Measurements from ENCODE around the gene CEP250. TPM values are rescaled to one million over a fixed set of nuclear protein-coding genes. Genes with fewer than 3 reads are reported as not detected.

The CEP250 gene
- total RNA-seq, 1 donor from 2014 or later: 55.4 TPM

- no peak for TF ChIP-seq EZH2phosphoT487 (IDR thresholded peaks at IDR 0.05)
- no peak for TF ChIP-seq CTCF (IDR thresholded peaks at IDR 0.05)
- no peak for TF ChIP-seq EZH2 (IDR thresholded peaks at IDR 0.05)
Observed at GRCh38 chr20:35555951-35556645, 100.7 kb downstream of the CEP250 start.

GRCh38 chr20:35556871-35557270 is 101.5 kb downstream of the CEP250 start:
- no peaks in the 10 kb centered on the region for H4K20me1 ChIP-seq (ENCODE audit: low read depth)
- no peak overlapping the region for H3K9ac ChIP-seq
- H3K79me2 ChIP-seq (ENCODE audit: low read depth): no peaks in the 10 kb centered on the region
- no peak overlapping the region for H2AFZ ChIP-seq (replicated peaks)
- no peak for DNase-seq (ENCODE audit: low spot score)
- H3K36me3 ChIP-seq: no peaks in the 10 kb centered on the region
- H3K4me2 ChIP-seq: no peak overlapping the region
- H3K27ac ChIP-seq: no peak overlapping the region
- TF ChIP-seq CTCF (IDR thresholded peaks at IDR 0.05) (no peak), EZH2 (IDR thresholded peaks at IDR 0.05) (no peak), EZH2phosphoT487 (IDR thresholded peaks at IDR 0.05) (no peak)
- Mint-ChIP-seq H3K27me3 (ENCODE audit: insufficient read depth, low read depth) (peaks cover 7% of the 10 kb centered on the region), H3K4me1 (no peaks in the 10 kb centered on the region), H3K27ac (no peak overlapping the region), H3K9me3 (no peaks in the 10 kb centered on the region), H3K36me3 (peaks cover 20% of the 10 kb centered on the region), H3K4me3 (no peak overlapping the region)
- H3K4me1 ChIP-seq: no peaks in the 10 kb centered on the region
- H3K9me3 ChIP-seq (ENCODE audit: low read depth): no peaks in the 10 kb centered on the region
- H3F3A ChIP-seq (ENCODE audit: low read depth): peaks cover 5% of the 10 kb centered on the region
- no peaks in the 10 kb centered on the region for H3K27me3 ChIP-seq
- H3K4me3 ChIP-seq: no peak overlapping the region

More at GRCh38 chr20:35555951-35556645, 100.7 kb downstream of the CEP250 start:
- Mint-ChIP-seq H3K27me3 (ENCODE audit: insufficient read depth, low read depth) (peaks cover 7% of the 10 kb centered on the region), H3K27ac (no peak overlapping the region), H3K4me3 (no peak overlapping the region), H3K4me1 (no peaks in the 10 kb centered on the region), H3K9me3 (no peaks in the 10 kb centered on the region), H3K36me3 (peaks cover 20% of the 10 kb centered on the region)
- Histone ChIP-seq H3K27ac (no peak overlapping the region), H3K4me2 (no peak overlapping the region), H3K79me2 (ENCODE audit: low read depth) (no peaks in the 10 kb centered on the region), H3F3A (ENCODE audit: low read depth) (peaks cover 4% of the 10 kb centered on the region), H3K27me3 (no peaks in the 10 kb centered on the region), H3K4me3 (no peak overlapping the region), H3K9ac (no peak overlapping the region), H2AFZ (replicated peaks) (no peak overlapping the region), H3K36me3 (no peaks in the 10 kb centered on the region), H4K20me1 (ENCODE audit: low read depth) (no peaks in the 10 kb centered on the region), H3K9me3 (ENCODE audit: low read depth) (no peaks in the 10 kb centered on the region), H3K4me1 (no peaks in the 10 kb centered on the region)
- no peak for DNase-seq (ENCODE audit: low spot score)

GRCh38 chr20:35558451-35558850 is 103.1 kb downstream of the CEP250 start:
- Histone ChIP-seq H3K4me3 (no peak overlapping the region), H3K9me3 (ENCODE audit: low read depth) (no peaks in the 10 kb centered on the region), H3F3A (ENCODE audit: low read depth) (peaks cover 5% of the 10 kb centered on the region), H4K20me1 (ENCODE audit: low read depth) (no peaks in the 10 kb centered on the region), H3K36me3 (no peaks in the 10 kb centered on the region), H3K9ac (no peak overlapping the region), H2AFZ (replicated peaks) (no peak overlapping the region), H3K4me1 (no peaks in the 10 kb centered on the region), H3K27me3 (no peaks in the 10 kb centered on the region), H3K4me2 (no peak overlapping the region), H3K79me2 (ENCODE audit: low read depth) (no peaks in the 10 kb centered on the region), H3K27ac (no peak overlapping the region)
- Mint-ChIP-seq H3K27ac (no peak overlapping the region), H3K4me3 (no peak overlapping the region), H3K27me3 (ENCODE audit: insufficient read depth, low read depth) (peaks cover 7% of the 10 kb centered on the region), H3K36me3 (peaks cover 20% of the 10 kb centered on the region), H3K9me3 (no peaks in the 10 kb centered on the region), H3K4me1 (no peaks in the 10 kb centered on the region)
- no peak for DNase-seq (ENCODE audit: low spot score)
- TF ChIP-seq EZH2phosphoT487 (IDR thresholded peaks at IDR 0.05): no peak
- TF ChIP-seq EZH2 (IDR thresholded peaks at IDR 0.05): no peak
- TF ChIP-seq CTCF (IDR thresholded peaks at IDR 0.05): no peak

Data from neural progenitor cell (in vitro differentiated cells).